Posterior vena cava (tissue), 2 donors: ENCODE results near the gene ZC3H7B. TPM values are rescaled to one million over a fixed set of nuclear protein-coding genes. Genes with fewer than 3 reads are reported as not detected.

Source experiments
- DNase-seq: peaks from one replicate; pipeline ENCODE4 v3.0.0-alpha.2; 2020; ENCODE audit warnings: low spot score
- intact Hi-C, 2 donors: fragments of 100-400 bp; cut with DNase I; formaldehyde crosslinking; loops; one replicate each; pipeline versions ENCODE4 v1.14.1 to v1.14.2; 2022 to 2023
- total RNA-seq, 2 donors: library from RNA; stranded (reverse); fragmentation: NEBNext Ultra II Directional; extraction: Animal tissue kit (Norgen Biotek cat#: 25700); gene quantifications; one replicate each; pipeline ENCODE4 v1.2.1, GENCODE V29; 2021
- donor health status: DM: yes; HTN: yes; CAD: no.
- donor health status: DM: yes; HTN: yes; CAD: no.

ZC3H7B gene
- total RNA-seq, 2 donors from 2014 or later: 36.1 to 41.7 TPM

GRCh38 chr22:41347066-41347859, 45.9 kb downstream of the ZC3H7B start:
- intact Hi-C loops: no loop called here
- no peak for DNase-seq

- DNase-seq: no peak
- intact Hi-C loops: no loop called here
Observed at GRCh38 chr22:41348964-41349484, 47.7 kb downstream of the ZC3H7B start.

GRCh38 chr22:41350087-41350486, 48.8 kb downstream of the ZC3H7B start:
- DNase-seq: no peak
- intact Hi-C loops: no loop called here

GRCh38 chr22:41351011-41351410, 49.7 kb downstream of the ZC3H7B start:
- intact Hi-C loops: no loop called here
- DNase-seq: no peak

- intact Hi-C loops: no loop called here
- no peak for DNase-seq
Observed at GRCh38 chr22:41352058-41352457, 50.7 kb downstream of the ZC3H7B start.

- no peak for DNase-seq
- intact Hi-C loops: no loop called here
Observed at GRCh38 chr22:41353862-41354575, 52.7 kb downstream of the ZC3H7B start.

GRCh38 chr22:41354979-41355378, 53.7 kb downstream of the ZC3H7B start:
- intact Hi-C loops: no loop called here
- DNase-seq: no peak

GRCh38 chr22:41355895-41356294, 54.6 kb downstream of the ZC3H7B start:
- intact Hi-C loops: no loop called here
- DNase-seq: no peak

- intact Hi-C loops: no loop called here
- DNase-seq: no peak
Observed at GRCh38 chr22:41356430-41357028, 55.2 kb downstream of the ZC3H7B start.

- no peak for DNase-seq
Observed at GRCh38 chr22:41357191-41357590, 55.9 kb downstream of the ZC3H7B start.

GRCh38 chr22:41358927-41359326, 57.6 kb downstream of the ZC3H7B start:
- intact Hi-C loops: no loop called here

More at GRCh38 chr22:41357191-41357590, 55.9 kb downstream of the ZC3H7B start:
- intact Hi-C loops: no loop called here

GRCh38 chr22:41359376-41359775, 58.1 kb downstream of the ZC3H7B start:
- intact Hi-C loops: no loop called here
- no peak for DNase-seq

More at GRCh38 chr22:41358927-41359326, 57.6 kb downstream of the ZC3H7B start:
- no peak for DNase-seq

GRCh38 chr22:41360126-41360525, 58.8 kb downstream of the ZC3H7B start:
- intact Hi-C loops: no loop called here
- DNase-seq: no peak

GRCh38 chr22:41361716-41362310, 60.5 kb downstream of the ZC3H7B start:
- intact Hi-C loops: no loop called here
- no peak for DNase-seq

GRCh38 chr22:41362615-41363014, 61.3 kb downstream of the ZC3H7B start:
- intact Hi-C loops: no loop called here
- no peak for DNase-seq

GRCh38 chr22:41364233-41364632, 62.9 kb downstream of the ZC3H7B start:
- no peak for DNase-seq
- intact Hi-C loops: no loop called here

GRCh38 chr22:41364955-41365354, 63.6 kb downstream of the ZC3H7B start:
- intact Hi-C loops: no loop called here
- DNase-seq: no peak

GRCh38 chr22:41365425-41365824, 64.1 kb downstream of the ZC3H7B start:
- intact Hi-C loops: no loop called here

GRCh38 chr22:41366323-41367029, 65.2 kb downstream of the ZC3H7B start:
- no peak for DNase-seq
- intact Hi-C loops: no loop called here

More at GRCh38 chr22:41365425-41365824, 64.1 kb downstream of the ZC3H7B start:
- DNase-seq: no peak
